Smooth muscle cell of the coronary artery (primary cell): ENCODE results near the gene PPP1R17. TPM values are rescaled to one million over a fixed set of nuclear protein-coding genes. Genes with fewer than 3 reads are reported as not detected.

Experiments used
- total RNA-seq: library from RNA; depleted of rRNA; stranded (reverse); fragments of >200 nt; gene quantifications from 2 replicates; pipeline ENCODE4 v1.2.3, GENCODE V29; 2014; ENCODE audit warnings: low replicate concordance

Gene PPP1R17
- total RNA-seq, result not detected in 2 replicates

GRCh38 chr7:31687024-31687748, at the start of gene PPP1R17:
PPP1R17 (plus strand) TSS chr7:31687215; CDS start chr7:31692442, 5,227 bp downstream.

Other genes with a start within 250 kb of the PPP1R17 start
- gene ITPRID1, start 173.1 kb upstream of the PPP1R17 start, total RNA-seq, result not detected in 2 replicates